CD4-positive, alpha-beta T cell treated with Interleukin-6 for 4 hours (primary cell): ENCODE results near the gene WDR81.
"Not testable (repeated sequence)": the region's sequence is repeated elsewhere in the genome, so short reads cannot be mapped to it uniquely, and the experiment has no call there.

Experiments used
- DNase-seq: peaks from one replicate; pipeline ENCODE4 v3.0.0-alpha.2; 2020; ENCODE audit warnings: mixed read lengths

The WDR81 gene

GRCh38 chr17:1755827-1756262, 31.3 kb downstream of the WDR81 start:
- no peak for DNase-seq

GRCh38 chr17:1758807-1759206, 34.3 kb downstream of the WDR81 start:
- DNase-seq: no peak

- no peak for DNase-seq
Measured at GRCh38 chr17:1759529-1759928, 35.0 kb downstream of the WDR81 start.

DNA sequence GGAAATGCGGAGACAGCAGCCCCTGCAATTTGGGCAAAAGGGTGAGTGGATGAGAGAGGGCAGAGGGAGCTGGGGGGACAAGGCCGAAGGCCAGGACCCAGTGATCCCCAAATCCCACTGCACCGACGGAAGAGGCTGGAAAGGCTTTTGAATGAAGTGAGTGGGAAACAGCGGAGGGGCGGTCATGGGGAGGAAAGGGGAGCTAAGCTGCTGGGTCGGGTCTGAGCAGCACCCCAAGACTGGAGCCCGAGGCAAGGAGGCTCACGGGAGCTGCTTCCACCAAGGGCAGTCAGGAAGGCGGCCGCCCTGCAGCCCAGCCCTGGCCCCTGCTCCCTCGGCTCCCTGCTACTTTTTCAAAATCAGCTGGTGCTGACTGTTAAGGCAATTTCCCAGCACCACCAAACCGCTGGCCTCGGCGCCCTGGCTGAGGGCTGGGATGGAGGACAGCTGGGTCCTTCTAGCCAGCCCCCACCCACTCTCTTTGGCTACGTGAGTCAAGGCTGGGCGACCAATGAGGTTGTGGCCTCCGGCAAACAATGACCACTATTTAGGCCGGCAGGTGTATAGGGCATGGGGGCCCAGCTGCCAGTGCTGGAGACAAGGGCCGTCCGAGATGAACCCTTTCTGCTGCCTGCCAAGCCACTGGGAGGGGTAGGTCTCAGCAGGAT, 37.9 kb downstream of the WDR81 start:
- DNase-seq: no peak

GRCh38 chr17:1762901-1763898, 38.7 kb downstream of the WDR81 start:
- DNase-seq: peak; percentile 38

- DNase-seq: peak; percentile 79
Measured at GRCh38 chr17:1764284-1764683, 39.8 kb downstream of the WDR81 start.

- DNase-seq: not testable (repeated sequence)
Measured at GRCh38 chr17:1764705-1765104, 40.2 kb downstream of the WDR81 start.

DNA sequence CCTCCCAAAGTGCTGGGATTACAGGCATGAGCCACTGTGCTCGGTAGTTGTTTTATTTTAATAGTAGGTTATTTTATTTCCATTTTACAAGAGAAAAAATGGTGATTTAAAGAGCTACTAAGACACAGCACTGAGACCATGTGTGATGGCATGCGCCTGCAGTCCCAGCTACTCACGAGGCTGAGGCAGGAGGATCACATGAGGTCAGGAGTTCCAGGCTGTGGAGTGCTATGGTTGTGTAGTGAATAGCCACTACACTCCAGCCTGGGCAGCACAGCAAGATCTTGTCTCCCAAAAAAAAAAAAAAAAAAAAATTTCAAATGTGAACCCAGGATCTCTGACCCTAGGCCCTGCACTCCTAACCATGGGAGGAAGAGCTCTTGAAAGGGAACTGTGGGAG, 41.1 kb downstream of the WDR81 start:
- no peak for DNase-seq

- no peak for DNase-seq
Measured at GRCh38 chr17:1766382-1767135, 42.1 kb downstream of the WDR81 start.

- no peak for DNase-seq
Measured at GRCh38 chr17:1767358-1767757, 42.9 kb downstream of the WDR81 start.

DNA sequence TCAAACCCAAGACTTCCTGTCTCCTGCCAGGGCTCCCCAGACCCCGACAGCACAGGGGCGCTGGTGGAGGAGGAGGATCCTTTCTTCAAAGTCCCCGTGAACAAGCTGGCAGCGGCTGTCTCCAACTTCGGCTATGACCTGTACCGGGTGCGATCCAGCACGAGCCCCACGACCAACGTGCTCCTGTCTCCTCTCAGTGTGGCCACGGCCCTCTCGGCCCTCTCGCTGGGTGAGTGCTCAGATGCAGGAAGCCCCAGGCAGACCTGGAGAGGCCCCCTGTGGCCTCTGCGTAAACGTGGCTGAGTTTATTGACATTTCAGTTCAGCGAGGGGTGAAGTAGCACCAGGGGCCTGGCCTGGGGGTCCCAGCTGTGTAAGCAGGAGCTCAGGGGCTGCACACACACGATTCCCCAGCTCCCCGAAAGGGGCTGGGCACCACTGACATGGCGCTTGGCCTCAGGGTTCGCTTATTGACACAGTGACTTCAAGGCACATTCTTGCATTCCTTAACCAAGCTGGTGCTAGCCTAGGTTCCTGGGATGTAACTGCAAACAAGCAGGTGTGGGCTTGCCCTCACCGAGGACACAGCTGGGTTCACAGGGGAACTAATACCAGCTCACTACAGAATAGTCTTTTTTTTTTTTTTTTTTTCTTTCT, 45.4 kb downstream of the WDR81 start:
- DNase-seq: peak; percentile 33

DNA sequence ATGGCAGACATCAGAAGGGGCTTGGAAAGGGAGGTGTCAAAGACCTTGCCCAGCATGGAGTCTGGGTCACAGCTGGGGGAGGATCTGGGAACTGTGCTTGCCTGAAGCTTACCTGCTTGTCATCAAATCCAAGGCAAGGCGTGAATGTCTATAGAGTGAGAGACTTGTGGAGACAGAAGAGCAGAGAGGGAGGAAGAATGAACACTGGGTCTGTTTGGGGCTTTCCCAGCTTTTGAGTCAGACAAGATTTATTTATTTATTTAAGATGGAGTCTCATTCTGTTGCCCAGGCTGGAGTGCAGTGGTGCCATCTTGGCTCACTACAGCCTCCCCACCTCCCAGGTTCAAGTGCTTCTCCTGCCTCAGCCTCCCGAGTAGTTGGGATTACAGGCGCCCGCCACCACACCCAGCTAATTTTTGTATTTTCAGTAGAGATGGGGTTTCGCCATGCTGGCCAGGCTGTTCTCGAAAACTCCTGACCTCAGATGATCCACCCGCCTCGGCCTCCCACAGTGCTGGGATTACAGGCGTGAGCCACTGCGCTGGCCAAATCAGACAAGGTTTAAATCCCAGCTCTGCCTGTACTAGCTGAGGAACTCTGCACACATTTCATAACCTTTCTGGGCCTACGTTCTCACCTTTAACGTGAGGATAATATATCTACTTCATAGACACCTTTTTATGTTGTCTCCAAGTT, 48.6 kb downstream of the WDR81 start:
- not testable (repeated sequence) for DNase-seq

GRCh38 chr17:1773696-1774181, 49.2 kb downstream of the WDR81 start:
- no peak for DNase-seq

DNA sequence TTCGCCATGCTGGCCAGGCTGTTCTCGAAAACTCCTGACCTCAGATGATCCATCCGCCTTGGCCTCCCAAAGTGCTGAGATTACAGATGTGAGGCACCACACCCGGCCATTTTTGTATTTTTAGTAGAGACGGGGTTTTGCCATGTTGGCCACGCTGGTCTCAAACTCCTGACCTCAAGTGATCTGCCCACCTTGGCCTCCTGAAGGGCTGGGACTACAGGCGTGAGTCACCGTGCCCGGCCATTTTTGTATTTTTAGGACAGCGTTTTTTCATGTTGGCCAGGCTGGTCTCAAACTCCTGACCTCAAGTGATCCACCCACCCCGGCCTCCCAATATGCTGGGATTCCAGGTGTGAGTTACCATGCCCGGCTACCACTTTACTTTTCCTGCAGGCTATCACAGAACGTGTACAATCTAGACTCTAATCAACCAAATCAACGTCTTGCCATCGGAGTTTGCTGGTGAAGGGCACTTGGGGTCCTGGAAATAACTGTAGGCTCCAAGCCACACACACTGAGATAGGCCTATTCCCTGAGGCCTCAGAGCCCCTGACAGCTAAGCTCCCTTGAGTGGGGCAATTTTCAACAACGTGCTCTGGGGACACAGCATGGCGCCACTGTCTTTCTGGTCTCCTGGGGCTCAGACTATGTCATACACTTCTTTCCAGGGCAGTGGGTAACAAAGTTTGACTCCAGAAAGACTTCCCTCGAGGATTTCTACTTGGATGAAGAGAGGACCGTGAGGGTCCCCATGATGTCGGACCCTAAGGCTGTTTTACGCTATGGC, 50.1 kb downstream of the WDR81 start:
- no peak for DNase-seq

GRCh38 chr17:1776328-1776727, 51.8 kb downstream of the WDR81 start:
- DNase-seq: no peak

DNA sequence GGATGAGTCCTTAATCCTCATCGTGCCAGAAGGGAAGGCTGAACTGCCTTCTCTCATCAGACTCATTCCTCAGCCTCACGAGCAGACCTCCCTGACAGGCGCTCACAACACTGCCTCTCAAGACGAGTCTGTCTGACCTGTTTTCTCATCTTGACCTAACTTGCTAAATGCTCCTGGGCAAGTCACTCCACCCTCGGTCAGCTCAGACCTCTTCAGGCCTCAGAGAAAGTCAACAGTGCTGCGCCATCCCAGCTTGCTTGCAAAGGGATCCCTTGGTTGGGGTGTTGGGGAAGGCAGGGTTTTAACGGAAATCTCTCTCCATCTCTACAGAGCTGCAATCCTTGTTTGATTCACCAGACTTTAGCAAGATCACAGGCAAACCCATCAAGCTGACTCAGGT, 52.4 kb downstream of the WDR81 start:
- no peak for DNase-seq

- no peak for DNase-seq
Measured at GRCh38 chr17:1779571-1780131, 55.1 kb downstream of the WDR81 start.

DNA sequence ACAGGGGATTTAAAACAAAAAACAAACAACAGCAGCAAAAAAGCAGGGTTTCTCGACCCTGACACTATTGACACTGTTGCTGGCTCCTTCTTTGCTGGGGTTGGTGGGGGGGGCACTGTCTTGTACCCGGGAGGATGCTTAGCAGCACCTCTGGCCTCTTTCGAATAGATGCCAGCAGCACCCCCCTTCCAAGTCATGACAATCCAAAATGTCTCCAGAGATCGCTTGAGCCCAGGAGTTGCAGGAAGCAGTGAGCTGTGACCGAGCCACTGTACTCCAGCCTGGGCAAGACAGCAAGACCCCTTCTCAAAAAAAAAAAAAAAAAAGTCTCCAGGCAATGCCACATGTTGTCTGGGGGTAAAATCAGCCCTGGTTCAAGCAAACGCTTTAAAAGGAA, 57.7 kb downstream of the WDR81 start:
- DNase-seq: no peak

DNA sequence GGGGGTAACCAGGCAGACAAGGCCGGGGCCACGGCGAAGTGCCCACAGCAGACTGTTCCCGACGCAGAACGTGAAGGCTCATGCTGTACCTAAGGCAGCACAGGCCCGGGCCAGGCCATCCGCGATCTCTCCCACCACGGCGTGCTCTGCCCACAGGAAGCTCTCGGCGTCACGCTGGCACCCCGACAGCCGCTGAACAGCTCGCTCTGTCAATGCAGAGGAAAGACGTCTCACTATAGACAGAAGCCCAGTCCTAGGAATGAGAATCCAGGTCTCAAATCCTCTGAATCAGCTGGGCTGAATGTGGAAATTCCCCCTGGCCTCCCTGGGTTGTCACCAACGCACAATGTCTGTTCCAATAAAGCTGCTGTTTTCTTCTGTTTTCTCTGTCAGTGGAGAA, 58.8 kb downstream of the WDR81 start:
- no peak for DNase-seq

- DNase-seq: no peak
Measured at GRCh38 chr17:1783834-1784611, 59.5 kb downstream of the WDR81 start.
